SK-N-SH (cell line): Measurements from ENCODE around the gene MYO9A.

Source experiments
- CTCF ChIP-seq: fragments of 200-600 bp; sonication (generic); IDR thresholded peaks from 2 replicates; pipeline ENCODE4 v1.6.1; 2017; ENCODE audit warnings: antibody characterized with exemption, mild to moderate bottlenecking, moderate library complexity
- EP300 ChIP-seq, 2 experiments: IDR thresholded peaks; 2 replicates each; pipeline versions ENCODE4 v1.4.0 to v1.6.1; 2012; ENCODE audit warnings: borderline replicate concordance in 1 of 2, low read depth in 1 of 2, low read length in 1 of 2
- REST ChIP-seq: IDR thresholded peaks from 2 replicates; pipeline ENCODE4 v1.6.1; 2012; ENCODE audit warnings: mild to moderate bottlenecking, low read depth, low read length, moderate library complexity
- RFX5 ChIP-seq: IDR thresholded peaks from 2 replicates; pipeline ENCODE4 v1.6.1; 2012; ENCODE audit warnings: mild to moderate bottlenecking, improper control_type of control experiment, low read length
- RXRA ChIP-seq: IDR thresholded peaks from 2 replicates; pipeline ENCODE4 v1.4.0; 2012; ENCODE audit warnings: low read depth, mild to moderate bottlenecking, borderline replicate concordance
- TCF12 ChIP-seq: IDR thresholded peaks from 2 replicates; pipeline ENCODE4 v1.4.0; 2012
- YY1 ChIP-seq: IDR thresholded peaks from 2 replicates; pipeline ENCODE4 v1.4.0; 2012; ENCODE audit warnings: low read depth, mild to moderate bottlenecking
- ZBTB33 ChIP-seq: IDR thresholded peaks from 2 replicates; pipeline ENCODE4 v1.4.0; 2012; ENCODE audit warnings: low read depth, borderline replicate concordance

DNA sequence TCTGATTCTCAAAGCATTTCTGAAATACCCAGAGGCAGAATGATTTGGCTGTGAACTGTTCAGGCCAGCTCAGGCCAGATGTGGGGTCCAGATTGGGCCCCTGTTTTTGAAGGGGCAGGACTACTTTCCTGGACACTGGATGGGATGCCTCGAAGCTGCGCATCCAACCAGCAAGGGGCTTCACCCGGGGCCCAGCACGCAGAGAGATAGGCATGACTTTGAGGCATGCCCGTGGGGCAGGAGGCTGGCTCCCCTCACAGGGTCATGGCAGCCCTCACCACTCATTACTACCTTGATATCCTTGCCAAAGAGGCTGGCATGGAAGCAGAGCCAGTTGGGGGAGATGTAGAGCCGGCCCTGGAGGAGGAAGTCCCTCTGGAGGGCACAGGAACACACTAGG lies 49.5 kb upstream of the MYO9A start:
- TF ChIP-seq CTCF, result no peak
- no peak for TF ChIP-seq RXRA
- TF ChIP-seq ZBTB33, result no peak
- TF ChIP-seq RFX5, result no peak
- TF ChIP-seq TCF12, result no peak
- no peak for TF ChIP-seq REST
- TF ChIP-seq YY1, result no peak
- no peak for TF ChIP-seq EP300 (IDR thresholded peaks at IDR 0.05; ENCODE audit: borderline replicate concordance in 1 of 2, low read depth in 1 of 2, low read length in 1 of 2)
